ENCODE results near the gene GIPC1. TPM values are rescaled to one million over a fixed set of nuclear protein-coding genes. Genes with fewer than 3 reads are reported as not detected.

GIPC1 gene
- total RNA-seq, 1 experiment from 2014 or later: 205 TPM

GRCh38 chr19:14450168-14450874 is 45.6 kb downstream of the GIPC1 start:
- no peaks in the 10 kb centered on the region for H3K79me2 ChIP-seq (ENCODE audit: low read depth)
- no peak overlapping the region for H3K4me2 ChIP-seq
- intact Hi-C loops (cut with micrococcal nuclease; ENCODE audit: unreplicated experiment): no loop called here
- TF ChIP-seq EZH2 (IDR thresholded peaks at IDR 0.05; ENCODE audit: low read depth) (no peak), CTCF (conservative IDR thresholded peaks at IDR 0.05) (no peak)
- no peak overlapping the region for H2AFZ ChIP-seq
- no TSS peak for BruUV-seq (replicated peaks)
- no peaks in the 10 kb centered on the region for H3K9me2 ChIP-seq (ENCODE audit: insufficient read depth)
- H3K4me3 ChIP-seq: no peak overlapping the region
- H3K4me1 ChIP-seq (replicated peaks; ENCODE audit: insufficient read depth): no peaks in the 10 kb centered on the region
- H3K9me3 ChIP-seq (ENCODE audit: insufficient read depth, low read depth): no peaks in the 10 kb centered on the region
- ChIA-PET POLR2A (ENCODE audit: unreplicated experiment) (no interaction called here), CTCF (no interaction called here)
- H3K27ac ChIP-seq: no peak overlapping the region
- peaks cover 19% of the 10 kb centered on the region for H4K20me1 ChIP-seq (ENCODE audit: insufficient read depth)
- peaks cover 38% of the 10 kb centered on the region for H3F3A ChIP-seq (ENCODE audit: insufficient read depth, low read depth)
- DNase-seq: peak; percentile 54 to 70
- no peaks in the 10 kb centered on the region for H3K27me3 ChIP-seq (ENCODE audit: insufficient read depth, low read depth)
- H3K36me3 ChIP-seq (ENCODE audit: low read depth): peaks cover 49% of the 10 kb centered on the region

- Histone ChIP-seq H3K27ac (0 out of 2 replicates have a peak overlapping the region, but pooled peaks have one; percentile 31), H3K4me1 (replicated peaks; ENCODE audit: insufficient read depth) (no peaks in the 10 kb centered on the region), H3K36me3 (ENCODE audit: low read depth) (peaks cover 55% of the 10 kb centered on the region), H3K9me2 (ENCODE audit: insufficient read depth) (no peaks in the 10 kb centered on the region), H3F3A (ENCODE audit: insufficient read depth, low read depth) (peaks cover 28% of the 10 kb centered on the region), H3K27me3 (ENCODE audit: insufficient read depth, low read depth) (no peaks in the 10 kb centered on the region), H3K9me3 (ENCODE audit: insufficient read depth, low read depth) (no peaks in the 10 kb centered on the region), H3K4me3 (no peak overlapping the region), H2AFZ (no peak overlapping the region), H3K4me2 (no peak overlapping the region), H4K20me1 (ENCODE audit: insufficient read depth) (peaks cover 24% of the 10 kb centered on the region), H3K79me2 (ENCODE audit: low read depth) (no peaks in the 10 kb centered on the region)
- TF ChIP-seq CTCF (conservative IDR thresholded peaks at IDR 0.05) (no peak), EZH2 (IDR thresholded peaks at IDR 0.05; ENCODE audit: low read depth) (no peak)
- ChIA-PET CTCF (no interaction called here), POLR2A (ENCODE audit: unreplicated experiment) (no interaction called here)
- peak in 1 of 2 experiments; percentile 62 for DNase-seq
- intact Hi-C loops (cut with micrococcal nuclease; ENCODE audit: unreplicated experiment): no loop called here
- BruUV-seq (replicated peaks): no TSS peak
Measured at GRCh38 chr19:14449321-14449720, 46.6 kb downstream of the GIPC1 start.

GRCh38 chr19:14446336-14447036 is 49.4 kb downstream of the GIPC1 start:
- H3K36me3 ChIP-seq (ENCODE audit: low read depth): peaks cover 65% of the 10 kb centered on the region
- DNase-seq: no peak
- H3K9me3 ChIP-seq (ENCODE audit: insufficient read depth, low read depth): no peaks in the 10 kb centered on the region
- intact Hi-C loops (cut with micrococcal nuclease; ENCODE audit: unreplicated experiment): no loop called here
- H3F3A ChIP-seq (ENCODE audit: insufficient read depth, low read depth): peaks cover 28% of the 10 kb centered on the region
- H4K20me1 ChIP-seq (ENCODE audit: insufficient read depth): peaks cover 25% of the 10 kb centered on the region
- no peaks in the 10 kb centered on the region for H3K9me2 ChIP-seq (ENCODE audit: insufficient read depth)
- no peak overlapping the region for H2AFZ ChIP-seq
- BruUV-seq (replicated peaks): no TSS peak
- no peak overlapping the region for H3K4me3 ChIP-seq
- ChIA-PET CTCF (no interaction called here), POLR2A (ENCODE audit: unreplicated experiment) (no interaction called here)
- no peaks in the 10 kb centered on the region for H3K27me3 ChIP-seq (ENCODE audit: insufficient read depth, low read depth)
- H3K4me1 ChIP-seq (replicated peaks; ENCODE audit: insufficient read depth): no peaks in the 10 kb centered on the region
- no peak overlapping the region for H3K27ac ChIP-seq
- no peaks in the 10 kb centered on the region for H3K79me2 ChIP-seq (ENCODE audit: low read depth)
- no peak for TF ChIP-seq EZH2 (IDR thresholded peaks at IDR 0.05; ENCODE audit: low read depth)
- no peak for TF ChIP-seq CTCF (conservative IDR thresholded peaks at IDR 0.05)
- H3K4me2 ChIP-seq: no peak overlapping the region

Data from PC-9 (cell line).